Frontal cortex (tissue), 4 donors: Measurements from ENCODE around the gene OCA2. TPM values are rescaled to one million over a fixed set of nuclear protein-coding genes. Genes with fewer than 3 reads are reported as not detected.
"Not testable (repeated sequence)": the region's sequence is repeated elsewhere in the genome, so short reads cannot be mapped to it uniquely, and the experiment has no call there.

ENCODE experiments used
- DNase-seq, 2 donors: peaks; one replicate each; pipeline ENCODE4 v3.0.0; 2012; ENCODE audit warnings: low spot score in 2 of 2
- FAIRE-seq: peaks from 2 replicates; lab custom pipeline; 2012; peaks lifted over from hg19 to GRCh38; lab: Jason Lieb, UNC
- total RNA-seq: library from RNA; depleted of rRNA; stranded (reverse); fragments of >200 nt; gene quantifications from one replicate; pipeline ENCODE4 v1.2.3, GENCODE V29; 2014
- donor health status: control.
- donor health status: control.
- donor health status: control.

The OCA2 gene
- total RNA-seq = 4.5 TPM

DNA sequence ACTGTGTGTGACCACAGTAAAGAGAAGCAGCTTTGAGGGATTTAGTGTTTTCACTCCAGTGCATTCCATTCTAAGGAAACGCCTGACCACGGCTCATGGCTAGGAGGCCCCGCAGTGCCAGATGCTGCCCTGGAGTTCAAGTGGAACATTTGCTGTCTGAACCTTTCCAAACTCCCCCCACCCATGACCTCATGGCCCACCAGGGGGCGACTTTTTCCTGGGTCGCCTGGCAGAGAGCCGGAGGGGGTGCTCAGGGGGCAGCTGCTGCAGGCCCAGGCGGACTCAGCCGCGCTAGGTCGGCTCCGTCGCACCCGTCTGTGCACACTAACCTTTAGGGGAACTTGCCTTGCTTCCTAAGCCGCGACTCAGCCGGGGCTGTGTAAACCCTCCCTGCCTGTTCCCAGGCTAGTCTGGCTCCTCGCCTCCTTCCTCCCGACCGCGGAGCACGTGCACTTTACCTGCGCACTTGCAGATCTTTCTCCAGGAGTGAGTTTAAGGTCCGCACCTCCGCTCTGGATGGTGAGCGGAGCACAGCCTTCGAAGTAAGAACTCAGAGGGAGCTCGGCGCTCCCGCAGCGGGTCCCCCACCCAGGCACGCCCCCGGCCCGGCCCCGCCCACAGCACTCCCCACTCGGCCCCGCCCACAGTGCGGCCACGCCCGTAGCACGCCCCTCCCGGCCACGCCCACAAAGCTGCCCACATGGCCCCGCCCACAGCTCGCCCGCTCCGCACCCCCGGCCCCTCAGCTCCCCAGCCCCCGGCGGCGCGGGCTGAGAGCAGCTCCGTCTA is at the start of gene OCA2:
OCA2 (minus strand) TSS at position 550 of the 789 bp plus-strand sequence. CDS start 17,441 bp downstream, outside the sequence.
- no peak for FAIRE-seq
- DNase-seq = no peak

DNA sequence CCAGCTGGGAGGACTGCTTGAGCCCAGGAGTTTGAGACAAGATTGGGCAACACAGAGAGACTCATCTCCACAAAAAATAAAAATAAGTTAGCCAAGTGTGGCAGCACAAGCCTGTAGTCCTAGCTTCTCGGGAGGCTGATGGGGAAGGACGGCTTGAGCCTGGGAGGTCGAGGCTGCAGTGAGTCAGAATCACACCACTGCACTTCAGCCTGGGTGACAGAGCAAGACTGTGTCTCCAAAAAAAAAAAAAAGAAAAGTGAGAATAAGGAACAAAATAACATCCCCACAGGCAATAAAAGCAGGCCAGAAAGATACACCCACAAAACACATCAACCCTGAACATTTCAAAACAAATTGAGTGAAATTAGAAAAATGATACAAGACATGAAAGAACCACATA is 48.7 kb upstream of the OCA2 start:
- DNase-seq (no peak), FAIRE-seq (no peak)

DNA sequence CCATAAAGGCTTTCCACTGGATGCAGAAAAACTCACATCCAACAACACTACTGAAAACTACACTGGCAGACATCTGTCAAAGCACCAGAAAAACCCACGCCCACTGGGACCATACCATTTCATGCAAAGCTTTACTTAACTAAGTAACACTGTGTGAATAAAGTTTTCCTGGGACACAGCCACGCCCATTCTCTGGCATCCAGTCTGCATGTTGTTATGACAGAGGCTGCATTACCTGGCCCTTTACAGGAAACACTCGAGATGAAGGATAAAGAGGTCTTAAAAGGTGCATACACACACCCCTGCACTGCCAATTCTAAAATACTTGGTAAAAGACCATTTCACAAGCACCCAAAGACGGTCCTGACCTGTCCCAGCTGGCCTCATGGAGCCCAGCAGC is 46.3 kb upstream of the OCA2 start:
- DNase-seq, FAIRE-seq: not testable (repeated sequence)

DNA sequence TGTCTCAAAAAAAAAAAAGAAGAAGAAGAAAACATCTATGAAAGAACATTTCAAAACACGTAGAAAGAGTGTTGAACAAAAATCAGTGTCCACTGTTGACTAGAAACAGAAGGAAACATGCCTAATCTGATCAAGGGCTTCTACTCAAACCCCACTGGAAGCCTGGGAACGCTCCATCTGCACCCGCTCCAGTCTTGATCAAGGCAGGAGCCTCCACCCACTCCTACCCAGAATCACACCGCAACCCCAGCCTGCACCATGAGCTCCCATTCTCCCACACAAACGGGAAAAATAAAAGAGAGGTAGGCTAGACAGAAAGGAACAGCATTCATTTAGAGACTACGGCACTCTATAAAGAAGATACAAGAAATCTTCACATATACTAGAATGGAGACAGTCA is 40.9 kb upstream of the OCA2 start:
- DNase-seq (no peak), FAIRE-seq (no peak)

DNA sequence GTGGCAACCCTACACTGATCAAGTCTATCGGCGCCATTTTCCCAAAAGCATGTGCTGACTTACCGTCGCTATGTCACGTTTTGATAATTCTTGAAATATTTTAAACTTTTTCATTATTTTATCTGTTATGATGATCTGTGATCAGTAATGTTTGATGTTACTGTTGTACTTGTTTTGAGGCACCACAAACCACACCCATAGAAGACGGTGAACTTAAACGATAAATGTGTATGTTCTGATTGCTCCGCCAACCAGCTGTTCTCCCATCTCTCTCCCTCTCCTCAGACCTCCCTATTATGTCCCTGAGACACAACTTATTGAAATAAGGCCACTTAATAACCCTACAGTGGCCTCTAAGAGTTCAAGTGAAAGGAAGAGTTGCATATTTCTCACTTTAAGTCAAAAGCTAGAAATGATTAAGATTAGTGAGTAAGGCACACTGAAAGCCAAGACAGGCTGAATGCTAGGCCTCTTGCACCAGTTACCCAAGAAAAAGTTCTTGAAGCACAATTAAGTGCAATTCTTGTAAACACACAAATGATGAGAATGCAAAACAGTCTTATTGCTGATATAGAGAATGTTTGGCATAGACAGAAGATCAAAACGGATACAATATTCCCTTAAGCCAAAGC is 38.4 kb upstream of the OCA2 start:
- not testable (repeated sequence) for FAIRE-seq, DNase-seq

DNA sequence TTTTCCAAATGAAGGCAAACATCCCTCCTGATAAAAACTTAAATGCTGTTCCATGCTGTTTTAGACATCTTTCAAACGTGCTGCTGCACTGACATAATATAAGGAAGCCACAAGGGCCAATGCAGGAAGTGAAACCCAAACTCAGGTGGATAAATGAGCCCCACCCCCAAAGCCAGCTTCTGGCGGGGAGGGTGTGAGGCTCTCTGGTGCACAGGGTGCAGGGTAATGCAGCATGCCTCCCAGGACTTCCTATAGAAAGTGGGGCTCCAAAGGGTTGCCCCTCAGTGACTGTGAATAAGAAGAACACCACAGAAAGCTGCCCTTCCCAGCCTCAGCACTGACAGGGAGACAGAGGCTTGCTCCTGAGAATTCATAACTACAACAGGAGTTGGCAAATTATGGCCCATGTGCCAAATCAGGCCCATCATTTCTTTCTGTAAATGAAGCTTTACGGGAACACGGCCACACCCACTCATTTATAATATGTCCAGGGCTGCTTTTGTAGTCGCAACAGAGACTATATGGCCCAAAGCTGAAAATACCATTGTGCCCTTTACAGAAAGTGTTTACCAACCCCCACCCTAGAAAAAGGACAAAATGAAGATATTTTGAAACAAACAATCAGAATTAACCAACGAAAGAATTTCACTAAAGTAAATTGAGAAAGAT is 37.3 kb upstream of the OCA2 start:
- DNase-seq, FAIRE-seq: not testable (repeated sequence)

DNA sequence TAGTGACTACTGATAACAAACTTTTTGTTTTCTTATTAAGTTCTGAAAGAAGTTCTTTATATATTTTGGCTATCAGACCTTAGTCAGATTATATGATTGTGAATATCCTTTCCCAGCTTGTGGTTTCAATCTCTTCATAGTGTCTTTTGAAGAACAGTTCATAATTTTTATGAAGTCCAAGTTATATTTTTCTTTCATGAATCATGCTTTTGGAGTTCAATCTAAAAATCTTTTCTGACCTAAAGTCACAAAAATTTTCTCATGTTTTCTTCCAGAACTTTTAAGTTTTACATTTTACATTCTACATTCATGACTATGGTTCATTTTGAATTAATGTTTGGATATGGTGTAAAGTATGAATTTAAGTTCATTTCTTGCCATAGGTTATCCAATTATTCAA is 34.2 kb upstream of the OCA2 start:
- FAIRE-seq (peak; percentile 66), DNase-seq (no peak)

DNA sequence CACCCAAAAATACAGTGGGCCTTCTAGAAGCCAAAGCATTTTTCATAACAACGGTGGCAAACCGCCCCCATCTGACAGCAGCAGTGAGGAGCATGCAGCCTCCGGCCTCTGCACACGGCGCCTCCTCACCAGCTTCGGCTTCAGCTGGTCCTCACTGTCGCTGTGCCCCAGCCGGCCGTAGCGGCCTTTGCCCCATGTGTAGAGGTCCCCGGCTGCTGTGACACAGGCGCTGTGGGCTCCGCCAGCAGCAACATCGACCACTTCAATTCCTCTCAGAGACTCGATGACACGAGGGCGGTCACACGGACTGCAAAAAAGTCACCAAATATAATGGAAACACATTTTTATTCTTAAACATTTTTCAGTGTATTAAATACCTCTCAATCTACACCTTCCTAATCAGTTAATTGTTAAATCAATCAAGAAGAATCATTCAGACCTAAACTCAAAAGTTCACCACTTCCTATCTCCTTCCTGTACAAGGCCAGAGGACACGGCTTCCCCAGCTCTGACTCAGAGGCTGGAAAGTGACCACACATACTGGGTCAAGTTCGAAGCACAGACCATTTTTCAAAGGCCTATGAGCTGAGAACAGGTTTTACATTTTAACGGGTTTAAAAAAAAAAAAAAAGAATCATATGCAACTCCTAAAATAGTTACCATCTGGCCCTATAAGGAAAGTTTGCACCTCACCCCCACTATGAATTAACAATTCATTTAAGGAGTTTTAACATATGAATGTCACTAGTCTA is 33.6 kb upstream of the OCA2 start:
- no peak for DNase-seq

DNA sequence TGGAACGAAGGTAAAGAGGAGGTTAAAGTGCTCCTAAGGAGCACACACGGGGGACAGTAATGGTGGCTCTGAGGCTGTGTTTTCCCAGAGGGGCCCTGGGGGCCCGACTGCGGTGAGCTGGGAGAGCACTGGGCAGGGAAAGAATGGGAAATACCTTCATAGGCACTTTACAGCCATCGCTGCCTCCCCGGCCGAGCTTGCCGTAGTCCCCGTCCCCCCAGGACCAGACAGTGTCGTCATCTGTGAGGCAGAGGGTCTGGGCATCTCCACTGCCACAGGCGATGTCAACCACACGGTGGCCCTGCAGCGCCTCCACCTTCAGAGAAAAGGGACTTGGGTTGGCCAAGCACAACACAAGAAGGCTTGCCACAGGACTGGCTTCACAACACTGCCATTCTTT is 32.8 kb upstream of the OCA2 start:
- DNase-seq (no peak), FAIRE-seq (no peak)

More for the DNA sequence above, 33.6 kb upstream of the OCA2 start:
- no peak for FAIRE-seq

DNA sequence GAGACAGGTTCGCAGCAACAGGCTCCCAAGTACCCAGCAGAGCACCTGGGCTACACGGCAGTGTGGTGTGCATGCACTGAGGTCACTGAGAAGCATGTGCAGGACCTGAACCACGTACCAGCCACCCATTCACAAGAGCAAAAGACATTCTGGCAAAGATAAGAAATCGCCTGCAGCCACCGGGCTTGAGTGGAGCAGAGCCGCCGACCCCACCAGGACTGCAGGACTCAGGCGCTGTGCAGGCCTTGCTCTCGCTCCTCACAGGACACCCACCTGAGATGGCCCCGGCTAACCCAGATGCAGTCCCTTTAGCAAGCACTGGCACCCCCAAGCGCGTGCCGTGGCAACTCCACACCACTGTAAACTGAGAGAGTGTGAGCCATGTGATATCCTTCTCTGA is 32.3 kb upstream of the OCA2 start:
- no peak for DNase-seq
- FAIRE-seq = no peak

DNA sequence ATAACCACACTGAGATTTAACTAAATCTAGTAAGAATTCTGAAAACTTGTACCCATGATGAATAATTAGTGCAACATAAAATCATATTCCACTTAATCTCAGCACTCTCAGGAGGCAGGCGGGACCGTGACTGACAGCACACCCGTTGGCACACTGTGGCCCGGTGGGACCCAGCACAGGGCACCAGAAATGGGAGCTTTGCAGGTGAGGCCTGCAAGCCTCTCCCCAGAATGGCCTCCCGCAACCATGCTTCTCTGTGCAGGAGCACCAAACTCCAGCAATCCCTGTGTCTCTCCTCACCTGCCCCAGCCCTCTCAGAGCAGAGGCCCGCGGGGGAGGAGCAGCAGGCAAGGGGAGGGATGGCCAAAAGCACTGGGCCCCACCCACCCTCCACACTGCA is 31.5 kb upstream of the OCA2 start:
- no peak for FAIRE-seq

DNA sequence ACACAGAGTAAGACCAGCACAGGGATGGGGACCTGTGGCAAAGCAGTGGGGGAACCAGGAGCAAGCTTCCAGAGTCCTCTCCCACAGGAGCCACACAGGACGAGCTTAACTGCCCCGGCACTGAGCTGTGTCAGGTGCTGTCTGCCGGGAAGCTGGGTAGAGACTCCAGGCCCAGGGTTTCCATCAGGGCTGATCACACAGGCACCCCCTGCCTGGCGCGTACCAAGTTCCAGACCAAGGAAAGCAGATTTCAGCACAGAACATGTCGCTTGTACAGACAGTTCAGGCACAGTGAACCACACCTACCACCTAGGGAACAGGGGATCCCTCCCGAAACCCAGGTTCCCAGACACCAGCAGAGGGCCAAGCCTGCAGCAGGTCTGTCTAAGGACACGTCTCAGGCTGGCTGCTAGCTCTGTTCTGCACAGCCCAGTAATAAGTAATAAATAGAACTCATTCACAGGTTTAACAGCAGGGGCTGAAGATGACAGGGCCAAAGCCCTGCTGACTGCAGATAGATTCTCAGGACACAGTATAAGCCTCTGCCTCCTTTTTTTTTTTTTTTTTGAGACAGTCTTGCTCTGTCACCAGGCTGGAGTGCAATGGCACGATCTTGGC is 30.2 kb upstream of the OCA2 start:
- DNase-seq (no peak), FAIRE-seq (no peak)

More for the DNA sequence above, 31.5 kb upstream of the OCA2 start:
- no peak for DNase-seq

DNA sequence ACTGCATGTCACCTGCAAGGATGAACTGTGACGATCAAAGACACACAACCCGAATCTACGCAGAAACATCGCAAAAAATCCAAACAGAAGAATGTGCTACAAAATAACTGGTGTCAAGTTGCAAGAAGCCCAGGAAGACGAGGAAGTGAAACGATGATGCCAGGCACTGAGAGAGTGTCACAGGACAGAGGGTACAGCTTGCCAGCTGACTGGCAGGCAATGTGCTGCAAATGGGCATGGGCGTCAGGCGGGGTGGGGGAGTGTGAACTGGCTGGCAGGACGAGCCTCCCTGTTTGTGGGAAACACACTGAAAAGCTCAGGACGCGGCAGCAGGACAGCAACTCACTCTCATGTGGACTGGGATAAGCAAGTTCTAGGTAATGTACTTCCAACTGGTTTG is 28.9 kb upstream of the OCA2 start:
- FAIRE-seq (no peak), DNase-seq (peak in 1 of 2 donors; percentile 66)

DNA sequence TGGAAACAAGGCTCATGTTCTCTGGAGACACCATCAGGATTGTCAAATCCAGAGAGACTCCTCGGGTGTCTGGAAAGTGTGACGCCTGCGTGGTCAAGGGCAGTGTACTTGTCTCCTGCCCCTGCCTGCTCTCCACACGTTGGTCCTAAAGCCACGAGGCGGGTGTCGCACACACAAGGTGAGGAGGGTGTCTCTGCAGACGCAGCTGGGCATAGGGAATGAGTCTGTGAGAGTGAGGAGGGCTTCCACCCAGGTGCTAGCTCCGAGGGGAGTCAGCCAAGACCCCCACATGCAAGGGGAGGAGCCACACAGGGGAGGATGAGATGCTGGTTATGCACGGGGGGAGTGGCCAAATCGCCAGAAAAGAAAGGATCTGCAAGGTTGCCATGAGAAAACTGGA is 27.9 kb upstream of the OCA2 start:
- FAIRE-seq (no peak), DNase-seq (no peak)

DNA sequence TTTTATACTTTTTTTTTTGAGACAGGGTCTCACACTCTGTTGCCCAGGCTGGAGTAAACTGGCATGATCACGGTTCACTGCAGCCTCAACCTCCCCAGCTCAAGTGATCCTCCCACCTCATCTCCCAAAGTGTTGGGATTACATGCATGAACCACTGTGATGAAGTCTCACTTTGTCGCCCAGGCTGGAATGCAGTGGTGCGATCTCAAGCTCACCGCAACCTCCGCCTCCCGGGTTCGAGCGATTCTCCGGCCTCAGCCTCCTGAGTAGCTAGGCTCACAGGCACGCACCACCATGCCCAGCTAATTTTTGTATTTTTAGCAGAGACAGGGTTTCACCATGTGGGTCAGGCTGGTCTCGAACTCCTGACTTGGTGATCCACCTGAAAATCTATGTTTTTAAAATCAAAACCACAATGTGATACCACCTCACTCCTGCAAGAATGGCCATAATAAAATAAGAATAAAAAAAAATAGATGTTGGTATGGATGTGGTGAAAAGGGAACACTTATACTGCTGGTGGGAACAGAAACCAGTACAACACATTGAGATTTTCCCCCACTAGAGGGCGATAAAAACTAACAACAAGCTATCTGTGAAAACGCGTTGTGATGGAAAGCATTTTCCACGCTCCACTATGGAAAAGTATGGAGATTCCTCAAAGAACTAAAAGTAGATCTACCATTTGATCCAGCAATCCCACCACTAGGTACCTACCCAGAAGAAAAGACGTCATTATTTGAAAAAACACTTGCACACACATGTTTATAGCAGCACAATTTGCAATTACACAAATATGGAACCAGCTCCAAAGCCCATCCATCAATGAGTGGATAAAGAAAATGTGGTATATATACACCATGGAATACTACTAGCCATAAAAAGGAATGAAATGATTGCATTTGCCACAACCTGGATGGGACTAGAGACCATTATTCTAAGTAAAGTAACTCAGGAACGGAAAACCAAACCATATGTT is 26.8 kb upstream of the OCA2 start:
- DNase-seq (peak in 1 of 2 donors; percentile 53), FAIRE-seq (peak; percentile 82)

DNA sequence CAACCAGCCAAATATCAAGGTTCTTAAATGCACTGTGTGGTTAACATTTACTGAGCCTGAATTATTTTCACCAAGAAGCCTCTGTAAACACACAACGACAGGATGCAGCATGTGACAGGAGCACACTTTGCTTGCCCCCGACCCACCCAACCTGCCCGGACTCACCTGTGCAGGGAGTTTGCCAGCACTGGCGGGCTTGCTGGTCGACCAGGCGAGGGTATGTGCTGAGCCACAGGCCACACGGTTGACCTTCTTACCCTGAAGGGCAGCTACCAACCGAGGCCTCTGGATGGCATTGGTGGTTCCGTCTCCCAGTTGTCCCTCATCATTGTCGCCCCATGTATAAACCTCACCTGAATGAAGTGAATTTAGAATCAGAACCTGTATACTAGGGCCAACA is 25.7 kb upstream of the OCA2 start:
- DNase-seq (no peak), FAIRE-seq (no peak)

DNA sequence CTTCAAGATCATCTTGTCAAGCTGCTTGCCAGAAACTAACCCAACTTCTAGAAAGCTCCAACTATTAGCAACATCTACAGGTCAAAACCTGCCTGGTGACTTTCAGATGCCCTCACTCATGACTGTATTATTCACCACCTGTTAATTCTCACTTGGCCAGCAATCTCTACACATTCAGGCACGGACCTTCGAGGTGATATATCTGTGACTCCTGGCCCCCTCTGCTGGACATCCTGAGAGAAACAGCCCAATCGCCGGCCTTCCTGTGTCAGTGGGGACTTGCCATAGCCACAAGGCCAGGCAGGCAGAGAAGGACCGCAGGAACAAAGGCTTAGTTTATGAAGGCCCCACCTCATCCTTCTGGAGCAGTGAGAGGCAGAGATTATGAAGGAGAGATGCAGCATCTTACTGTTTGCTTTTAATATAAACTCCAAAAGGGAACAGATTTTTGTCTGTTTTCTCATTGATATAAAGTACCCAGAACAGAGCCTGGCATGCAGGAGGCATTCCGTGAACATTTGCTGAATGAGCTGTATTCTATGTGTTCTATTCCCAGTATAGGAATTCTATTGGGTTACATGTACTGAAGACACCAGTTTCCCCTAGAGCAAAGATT is 24.4 kb upstream of the OCA2 start:
- FAIRE-seq = no peak
- DNase-seq = peak in 1 of 2 donors; percentile 72
